Measurements from ENCODE around the gene ATP23.

DNA sequence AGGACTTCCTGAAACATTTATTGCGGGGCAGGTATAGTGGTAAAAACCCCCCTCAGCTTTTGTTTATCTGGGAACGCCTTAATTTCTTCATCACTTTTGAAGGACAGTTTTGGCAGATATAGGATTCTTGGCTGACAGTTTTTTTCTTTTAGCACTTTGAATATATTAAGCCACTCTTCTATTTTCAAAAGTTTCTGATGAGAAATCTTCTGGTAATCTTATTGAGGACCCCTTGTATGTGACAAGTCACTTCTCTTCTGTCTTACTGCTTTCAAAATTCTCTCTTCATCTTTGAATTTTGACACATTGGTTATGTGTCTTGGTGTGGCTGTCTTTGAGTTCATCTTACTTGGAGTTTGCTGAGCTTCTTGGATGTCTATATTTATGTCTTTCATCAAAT, 59.1 kb downstream of the ATP23 start:
- TF ChIP-seq POLR2AphosphoS5 (IDR thresholded peaks at IDR 0.05; ENCODE audit: low read depth, low read length): no peak
- TF ChIP-seq FOXP2 (optimal IDR thresholded peaks at IDR 0.05; ENCODE audit: borderline replicate concordance, extremely low read depth, extremely low read length, insufficient read depth): no peak
- TF ChIP-seq, protein P1, sequence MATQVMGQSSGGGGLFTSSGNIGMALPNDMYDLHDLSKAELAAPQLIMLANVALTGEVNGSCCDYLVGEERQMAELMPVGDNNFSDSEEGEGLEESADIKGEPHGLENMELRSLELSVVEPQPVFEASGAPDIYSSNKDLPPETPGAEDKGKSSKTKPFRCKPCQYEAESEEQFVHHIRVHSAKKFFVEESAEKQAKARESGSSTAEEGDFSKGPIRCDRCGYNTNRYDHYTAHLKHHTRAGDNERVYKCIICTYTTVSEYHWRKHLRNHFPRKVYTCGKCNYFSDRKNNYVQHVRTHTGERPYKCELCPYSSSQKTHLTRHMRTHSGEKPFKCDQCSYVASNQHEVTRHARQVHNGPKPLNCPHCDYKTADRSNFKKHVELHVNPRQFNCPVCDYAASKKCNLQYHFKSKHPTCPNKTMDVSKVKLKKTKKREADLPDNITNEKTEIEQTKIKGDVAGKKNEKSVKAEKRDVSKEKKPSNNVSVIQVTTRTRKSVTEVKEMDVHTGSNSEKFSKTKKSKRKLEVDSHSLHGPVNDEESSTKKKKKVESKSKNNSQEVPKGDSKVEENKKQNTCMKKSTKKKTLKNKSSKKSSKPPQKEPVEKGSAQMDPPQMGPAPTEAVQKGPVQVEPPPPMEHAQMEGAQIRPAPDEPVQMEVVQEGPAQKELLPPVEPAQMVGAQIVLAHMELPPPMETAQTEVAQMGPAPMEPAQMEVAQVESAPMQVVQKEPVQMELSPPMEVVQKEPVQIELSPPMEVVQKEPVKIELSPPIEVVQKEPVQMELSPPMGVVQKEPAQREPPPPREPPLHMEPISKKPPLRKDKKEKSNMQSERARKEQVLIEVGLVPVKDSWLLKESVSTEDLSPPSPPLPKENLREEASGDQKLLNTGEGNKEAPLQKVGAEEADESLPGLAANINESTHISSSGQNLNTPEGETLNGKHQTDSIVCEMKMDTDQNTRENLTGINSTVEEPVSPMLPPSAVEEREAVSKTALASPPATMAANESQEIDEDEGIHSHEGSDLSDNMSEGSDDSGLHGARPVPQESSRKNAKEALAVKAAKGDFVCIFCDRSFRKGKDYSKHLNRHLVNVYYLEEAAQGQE (IDR thresholded peaks at IDR 0.05; ENCODE audit: insufficient read depth in 1 of 2, low read depth in 2 of 2, low read length in 2 of 2): no peak
